CD14-positive monocyte (primary cell): ENCODE measurements around the gene ANKRD60. TPM values are rescaled to one million over a fixed set of nuclear protein-coding genes. Genes with fewer than 3 reads are reported as not detected.

Experiments
- DNase-seq, 3 donors: peaks; one replicate each; pipeline ENCODE4 v3.0.0-alpha.2; 2011 to 2022
- H2AFZ ChIP-seq: 2 replicates; pipeline ENCODE4 v1.6.0; 2012; ENCODE audit warnings: mild to moderate bottlenecking, low read depth, low read length, inconsistent platforms; ENCODE audit not compliant: insufficient read depth, poor library complexity, severe bottlenecking
- H3K27ac ChIP-seq, 2 donors: 1 replicate in 1 of 2; 2 replicates in 1 of 2; pipeline ENCODE4 v1.5.1; 2012 to 2013; ENCODE audit warnings: low read length in 2 of 2, control low read depth in 1 of 2, inconsistent platforms in 1 of 2, low read depth in 1 of 2, mild to moderate bottlenecking in 1 of 2
- H3K27me3 ChIP-seq, 2 donors: one replicate each; pipeline versions ENCODE4 v1.6.0 to v1.6.1; 2011 to 2013; ENCODE audit warnings: low read length in 2 of 2; ENCODE audit not compliant: control insufficient read depth in 2 of 2, insufficient read depth in 2 of 2
- H3K36me3 ChIP-seq, 2 donors: replicated peaks in 1 of 2; 1 replicate in 1 of 2; 2 replicates in 1 of 2; pipeline versions ENCODE4 v1.5.1 to v1.6.1; 2012 to 2013; ENCODE audit warnings: low read length in 2 of 2, control low read depth in 1 of 2, inconsistent platforms in 1 of 2, mild to moderate bottlenecking in 1 of 2; ENCODE audit not compliant: insufficient read depth in 2 of 2, control insufficient read depth in 1 of 2
- H3K4me1 ChIP-seq, 2 donors: 1 replicate in 1 of 2; 2 replicates in 1 of 2; pipeline versions ENCODE4 v1.5.1 to v1.6.1; 2012 to 2013; ENCODE audit warnings: low read length in 2 of 2, control low read depth in 1 of 2, inconsistent platforms in 1 of 2, mild to moderate bottlenecking in 1 of 2, moderate library complexity in 1 of 2; ENCODE audit not compliant: insufficient read depth in 2 of 2, control insufficient read depth in 1 of 2
- H3K4me2 ChIP-seq: replicated peaks from 2 replicates; pipeline ENCODE3; 2012; ENCODE audit warnings: low read length, moderate library complexity, mild to moderate bottlenecking; ENCODE audit not compliant: poor library complexity, severe bottlenecking; ENCODE audit errors: extremely low read depth
- H3K4me3 ChIP-seq, 3 experiments: fragments of 200-600 bp in 1 of 3; sonication (generic) in 1 of 3; replicated peaks in 1 of 3; 1 replicate in 2 of 3; 2 replicates in 1 of 3; pipeline ENCODE4 v1.5.1; 2011 to 2013; ENCODE audit warnings: low read length in 3 of 3, mild to moderate bottlenecking in 3 of 3, control low read depth in 2 of 3, low read depth in 2 of 3, inconsistent platforms in 1 of 3, moderate library complexity in 1 of 3
- H3K79me2 ChIP-seq: 2 replicates; pipeline ENCODE4 v1.6.0; 2012; ENCODE audit warnings: mild to moderate bottlenecking, control low read depth, inconsistent platforms, low read length, moderate library complexity; ENCODE audit not compliant: insufficient read depth
- H3K9ac ChIP-seq: 2 replicates; pipeline ENCODE4 v1.6.0; 2017; ENCODE audit warnings: low read length, mild to moderate bottlenecking; ENCODE audit not compliant: insufficient read depth, poor library complexity, severe bottlenecking
- H3K9me3 ChIP-seq, 2 donors: replicated peaks in 1 of 2; 1 replicate in 1 of 2; 2 replicates in 1 of 2; pipeline versions ENCODE4 v1.5.1 to v1.6.1; 2012 to 2013; ENCODE audit warnings: low read length in 2 of 2, control low read depth in 1 of 2; ENCODE audit not compliant: control insufficient read depth in 1 of 2, insufficient read depth in 1 of 2
- H4K20me1 ChIP-seq: 2 replicates; pipeline ENCODE4 v1.6.0; 2012; ENCODE audit warnings: mild to moderate bottlenecking, low read length, control low read depth, moderate library complexity; ENCODE audit not compliant: insufficient read depth
- H3K27ac Mint-ChIP-seq, 7 donors: one replicate each; pipeline ENCODE4 v1.8.0; 2020; ENCODE audit warnings: mild to moderate bottlenecking in 7 of 7, mixed read lengths in 7 of 7, moderate library complexity in 6 of 7, inconsistent platforms in 2 of 7
- H3K27me3 Mint-ChIP-seq, 3 donors: one replicate each; pipeline ENCODE4 v1.8.0; 2021 to 2022; ENCODE audit warnings: low read depth in 3 of 3, mild to moderate bottlenecking in 3 of 3, mixed read lengths in 3 of 3, moderate library complexity in 3 of 3, inconsistent platforms in 1 of 3
- H3K36me3 Mint-ChIP-seq, 2 donors: one replicate each; pipeline ENCODE4 v1.8.0; 2020; ENCODE audit warnings: mixed read lengths in 2 of 2, inconsistent platforms in 1 of 2, mild to moderate bottlenecking in 1 of 2
- H3K4me1 Mint-ChIP-seq: one replicate; pipeline ENCODE4 v1.8.0; 2020; ENCODE audit warnings: mild to moderate bottlenecking, mixed read lengths
- H3K4me3 Mint-ChIP-seq, 2 donors: one replicate each; pipeline ENCODE4 v1.8.0; 2020; ENCODE audit warnings: mild to moderate bottlenecking in 2 of 2, mixed read lengths in 2 of 2, moderate library complexity in 1 of 2
- H3K9me3 Mint-ChIP-seq, 7 donors: one replicate each; pipeline ENCODE4 v1.8.0; 2020 to 2022; ENCODE audit warnings: mixed read lengths in 7 of 7, mild to moderate bottlenecking in 6 of 7, moderate library complexity in 6 of 7, inconsistent platforms in 2 of 7
- CTCF ChIP-seq: fragments of 200-600 bp; IDR thresholded peaks from one replicate; pipeline ENCODE4 v1.8.0; 2022; ENCODE audit warnings: antibody characterized with exemption, mild to moderate bottlenecking
- WGBS: methylation state at CpG from one replicate; pipeline ENCODE4 v1.1.5; 2013; ENCODE audit warnings: missing lambda C conversion rate; ENCODE audit not compliant: insufficient coverage; 5-methylcytosine and 5-hydroxymethylcytosine counted together
- intact Hi-C, 2 donors: fragments of 100-400 bp; cut with micrococcal nuclease; formaldehyde crosslinking; loops; one replicate each; pipeline versions ENCODE4 v1.15.0 to v1.15.1; 2023
- polyA plus RNA-seq, 3 donors: library from polyadenylated mRNA; depleted of rRNA in 1 of 3; unstranded in 2 of 3; stranded (reverse) in 1 of 3; fragments of 300-500 nt in 2 of 3; fragments of >200 nt in 1 of 3; fragmentation: Illumina TruSeq in 2 of 3; gene quantifications; 1 replicate in 2 of 3; 2 replicates in 1 of 3; pipeline ENCODE4 v1.2.3, GENCODE V29; 2012 to 2021

ANKRD60 gene
- polyA plus RNA-seq, 3 donors = not detected

GRCh38 chr20:58177799-58178198 lies 50.7 kb downstream of the ANKRD60 start:
- Mint-ChIP-seq H3K4me1 (peaks cover 15% of the 10 kb centered on the region), H3K27me3 (peaks cover 24 to 46% (median 31%) of the 10 kb centered on the region in 3 donors), H3K9me3 (no peaks in the 10 kb centered on the region), H3K36me3 (no peaks in the 10 kb centered on the region), H3K4me3 (no peak overlapping the region), H3K27ac (no peak overlapping the region)
- no peak overlapping the region for H3K4me3 ChIP-seq
- no peak overlapping the region for H3K9ac ChIP-seq
- DNase-seq = no peak
- H3K4me1 ChIP-seq = peaks cover 11 to 13% of the 10 kb centered on the region in 2 donors
- no peaks in the 10 kb centered on the region for H3K79me2 ChIP-seq
- no peak overlapping the region for H2AFZ ChIP-seq
- H3K27ac ChIP-seq = no peak overlapping the region
- TF ChIP-seq CTCF = no peak
- H3K27me3 ChIP-seq = peaks cover 0 to 25% of the 10 kb centered on the region in 2 donors
- 94% methylated on average over 8 of the region's 10 CpGs for WGBS
- H3K9me3 ChIP-seq = no peaks in the 10 kb centered on the region
- intact Hi-C loops = loop anchor here in 1 of 2 donors (10.0 kb wide), 1 partner anchor 523 kb away; no protein-coding TSS in a partner anchor
- H4K20me1 ChIP-seq = no peaks in the 10 kb centered on the region
- no peak overlapping the region for H3K4me2 ChIP-seq
- H3K36me3 ChIP-seq = no peaks in the 10 kb centered on the region

DNA sequence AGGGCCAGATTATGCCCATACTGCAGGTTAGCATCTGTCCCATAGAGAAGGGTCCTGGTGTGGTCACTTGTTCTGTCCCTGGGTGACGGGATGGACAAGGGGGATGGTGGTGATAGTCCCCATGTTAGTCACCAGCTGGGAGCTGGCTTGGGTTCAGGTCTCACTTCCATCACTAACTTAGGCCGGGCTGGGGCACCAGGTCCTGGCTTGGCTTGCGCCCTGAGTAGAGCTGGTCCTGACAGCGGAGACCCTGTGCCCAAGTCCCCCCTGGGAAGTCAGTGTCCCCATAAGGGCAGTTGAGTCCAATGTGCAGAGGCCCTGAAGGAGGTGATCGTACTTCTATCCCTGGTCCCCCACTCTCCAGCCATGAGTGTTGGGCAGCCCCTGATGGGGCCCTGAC lies 52.6 kb downstream of the ANKRD60 start:
- Histone ChIP-seq H3K36me3 (no peaks in the 10 kb centered on the region), H3K9ac (no peak overlapping the region), H3K4me1 (peaks cover 11 to 13% of the 10 kb centered on the region in 2 donors), H3K9me3 (no peaks in the 10 kb centered on the region), H3K27me3 (peaks cover 0 to 21% of the 10 kb centered on the region in 2 donors), H3K27ac (no peak overlapping the region), H4K20me1 (no peaks in the 10 kb centered on the region), H2AFZ (no peak overlapping the region), H3K4me3 (no peak overlapping the region), H3K4me2 (no peak overlapping the region), H3K79me2 (no peaks in the 10 kb centered on the region)
- DNase-seq = no peak
- Mint-ChIP-seq H3K4me1 (peaks cover 15% of the 10 kb centered on the region), H3K9me3 (no peaks in the 10 kb centered on the region), H3K4me3 (no peak overlapping the region), H3K27ac (no peak overlapping the region), H3K27me3 (peaks cover 24 to 38% (median 33%) of the 10 kb centered on the region in 3 donors), H3K36me3 (no peaks in the 10 kb centered on the region)
- 89% methylated on average over 3 of the region's 5 CpGs for WGBS
- no peak for TF ChIP-seq CTCF
- intact Hi-C loops = loop anchor here in 1 of 2 donors (10.0 kb wide), 1 partner anchor 521 kb away; no protein-coding TSS in a partner anchor
